ENCODE data around the gene COL27A1.
A peak's percentile ranks its signal among the peaks of the same experiment; 100 is the strongest.
"Not testable (repeated sequence)": the region's sequence is repeated elsewhere in the genome, so short reads cannot be mapped to it uniquely, and the experiment has no call there.

The COL27A1 gene

GRCh38 chr9:114308361-114308950 is 153.1 kb downstream of the COL27A1 start:
- no peak for DNase-seq (ENCODE audit: low read depth)

GRCh38 chr9:114309096-114309495 is 153.8 kb downstream of the COL27A1 start:
- DNase-seq (ENCODE audit: low read depth), result no peak

- no peak for DNase-seq (ENCODE audit: low read depth)
Measured at GRCh38 chr9:114310471-114311450, 155.4 kb downstream of the COL27A1 start.

GRCh38 chr9:114311571-114312512 is 156.5 kb downstream of the COL27A1 start:
- no peak for DNase-seq (ENCODE audit: low read depth)

GRCh38 chr9:114312513-114312875 is 157.2 kb downstream of the COL27A1 start:
- no peak for DNase-seq (ENCODE audit: low read depth)

- no peak for DNase-seq (ENCODE audit: low read depth)
Measured at GRCh38 chr9:114313186-114313585, 157.8 kb downstream of the COL27A1 start.

- no peak for DNase-seq (ENCODE audit: low read depth)
Measured at GRCh38 chr9:114314256-114314867, 159.0 kb downstream of the COL27A1 start.

- no peak for DNase-seq (ENCODE audit: low read depth)
Measured at GRCh38 chr9:114314881-114315722, 159.8 kb downstream of the COL27A1 start.

GRCh38 chr9:114315723-114316363 is 160.5 kb downstream of the COL27A1 start:
- no peak for DNase-seq (ENCODE audit: low read depth)

GRCh38 chr9:114316605-114317230 is 161.4 kb downstream of the COL27A1 start:
- DNase-seq (ENCODE audit: low read depth), result no peak

- DNase-seq (ENCODE audit: low read depth), result peak; percentile 45
Measured at GRCh38 chr9:114317665-114318357, 162.5 kb downstream of the COL27A1 start.

GRCh38 chr9:114318416-114318815 is 163.1 kb downstream of the COL27A1 start:
- no peak for DNase-seq (ENCODE audit: low read depth)

- DNase-seq (ENCODE audit: low read depth), result no peak
Measured at GRCh38 chr9:114319147-114319546, 163.8 kb downstream of the COL27A1 start.

- DNase-seq (ENCODE audit: low read depth), result not testable (repeated sequence)
Measured at GRCh38 chr9:114320710-114321109, 165.4 kb downstream of the COL27A1 start.

- DNase-seq (ENCODE audit: low read depth), result peak; percentile 39
Measured at GRCh38 chr9:114321759-114322158, 166.4 kb downstream of the COL27A1 start.

GRCh38 chr9:114322160-114322818 is 167.0 kb downstream of the COL27A1 start:
- DNase-seq (ENCODE audit: low read depth), result not testable (repeated sequence)

GRCh38 chr9:114322831-114323531 is 167.6 kb downstream of the COL27A1 start, which contains the start of gene ORM1:
TSS of gene ORM1 (plus strand) at chr9:114323098. CDS start at chr9:114323134, 36 bp downstream.
- DNase-seq (ENCODE audit: low read depth), result not testable (repeated sequence)

- not testable (repeated sequence) for DNase-seq (ENCODE audit: low read depth)
Measured at GRCh38 chr9:114323849-114324248, 168.5 kb downstream of the COL27A1 start.

Measured in stromal cell of bone marrow (primary cell).